Measurements from ENCODE around the gene THPO. TPM values are rescaled to one million over a fixed set of nuclear protein-coding genes. Genes with fewer than 3 reads are reported as not detected.
A peak's percentile ranks its signal among the peaks of the same experiment; 100 is the strongest.

The THPO gene
- total and polyA plus RNA-seq, 9 of the 15 experiments (the other 6 are each of a cell fraction or from before 2014, with no cell fraction given), result 0.11 to 1.1 (median 0.35) TPM; not detected in 1

DNA sequence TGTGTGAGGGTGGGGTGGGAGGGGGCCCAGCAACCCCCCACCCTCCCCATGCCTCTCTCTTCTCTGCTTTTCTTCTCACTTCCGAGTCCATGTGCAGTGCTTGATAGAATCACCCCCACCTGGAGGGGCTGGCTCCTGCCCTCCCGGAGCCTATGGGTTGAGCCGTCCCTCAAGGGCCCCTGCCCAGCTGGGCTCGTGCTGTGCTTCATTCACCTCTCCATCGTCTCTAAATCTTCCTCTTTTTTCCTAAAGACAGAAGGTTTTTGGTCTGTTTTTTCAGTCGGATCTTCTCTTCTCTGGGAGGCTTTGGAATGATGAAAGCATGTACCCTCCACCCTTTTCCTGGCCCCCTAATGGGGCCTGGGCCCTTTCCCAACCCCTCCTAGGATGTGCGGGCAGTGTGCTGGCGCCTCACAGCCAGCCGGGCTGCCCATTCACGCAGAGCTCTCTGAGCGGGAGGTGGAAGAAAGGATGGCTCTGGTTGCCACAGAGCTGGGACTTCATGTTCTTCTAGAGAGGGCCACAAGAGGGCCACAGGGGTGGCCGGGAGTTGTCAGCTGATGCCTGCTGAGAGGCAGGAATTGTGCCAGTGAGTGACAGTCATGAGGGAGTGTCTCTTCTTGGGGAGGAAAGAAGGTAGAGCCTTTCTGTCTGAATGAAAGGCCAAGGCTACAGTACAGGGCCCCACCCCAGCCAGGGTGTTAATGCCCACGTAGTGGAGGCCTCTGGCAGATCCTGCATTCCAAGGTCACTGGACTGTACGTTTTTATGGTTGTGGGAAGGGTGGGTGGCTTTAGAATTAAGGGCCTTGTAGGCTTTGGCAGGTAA lies 32.5 kb downstream of the THPO start (continued):
- TF ChIP-seq, protein P1, sequence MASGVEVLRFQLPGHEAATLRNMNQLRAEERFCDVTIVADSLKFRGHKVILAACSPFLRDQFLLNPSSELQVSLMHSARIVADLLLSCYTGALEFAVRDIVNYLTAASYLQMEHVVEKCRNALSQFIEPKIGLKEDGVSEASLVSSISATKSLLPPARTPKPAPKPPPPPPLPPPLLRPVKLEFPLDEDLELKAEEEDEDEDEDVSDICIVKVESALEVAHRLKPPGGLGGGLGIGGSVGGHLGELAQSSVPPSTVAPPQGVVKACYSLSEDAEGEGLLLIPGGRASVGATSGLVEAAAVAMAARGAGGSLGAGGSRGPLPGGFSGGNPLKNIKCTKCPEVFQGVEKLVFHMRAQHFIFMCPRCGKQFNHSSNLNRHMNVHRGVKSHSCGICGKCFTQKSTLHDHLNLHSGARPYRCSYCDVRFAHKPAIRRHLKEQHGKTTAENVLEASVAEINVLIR (CRISPR knock-in tag; IDR thresholded peaks at IDR 0.05), result no peak
- TF ChIP-seq RUNX1 (IDR thresholded peaks at IDR 0.05; ENCODE audit: low read depth) (no peak), RAD21 (CRISPR knock-in tag; conservative IDR thresholded peaks at IDR 0.05 in 1 of 2, IDR thresholded peaks at IDR 0.05 in 1 of 2) (peak; percentile 14 to 54; a peak in 2 of 4 replicates), NFIC (IDR thresholded peaks at IDR 0.05) (peak; percentile 43; the same call in 1 of the 2 replicates), ZNF3 (CRISPR knock-in tag; IDR thresholded peaks at IDR 0.05) (no peak), NR2F6 (CRISPR knock-in tag; IDR thresholded peaks at IDR 0.05) (no peak), NRF1 (conservative IDR thresholded peaks at IDR 0.05 in 1 of 2, IDR thresholded peaks at IDR 0.05 in 1 of 2) (no peak; a peak in 1 of 4 replicates), NCOR1 (IDR thresholded peaks at IDR 0.05) (no peak), ILF3 (IDR thresholded peaks at IDR 0.05; ENCODE audit: borderline replicate concordance) (no peak)
- TF ChIP-seq, protein P2, sequence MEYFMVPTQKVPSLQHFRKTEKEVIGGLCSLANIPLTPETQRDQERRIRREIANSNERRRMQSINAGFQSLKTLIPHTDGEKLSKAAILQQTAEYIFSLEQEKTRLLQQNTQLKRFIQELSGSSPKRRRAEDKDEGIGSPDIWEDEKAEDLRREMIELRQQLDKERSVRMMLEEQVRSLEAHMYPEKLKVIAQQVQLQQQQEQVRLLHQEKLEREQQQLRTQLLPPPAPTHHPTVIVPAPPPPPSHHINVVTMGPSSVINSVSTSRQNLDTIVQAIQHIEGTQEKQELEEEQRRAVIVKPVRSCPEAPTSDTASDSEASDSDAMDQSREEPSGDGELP (CRISPR knock-in tag; IDR thresholded peaks at IDR 0.05; ENCODE audit: borderline replicate concordance), result peak; percentile 99
- TF ChIP-seq, protein P3, sequence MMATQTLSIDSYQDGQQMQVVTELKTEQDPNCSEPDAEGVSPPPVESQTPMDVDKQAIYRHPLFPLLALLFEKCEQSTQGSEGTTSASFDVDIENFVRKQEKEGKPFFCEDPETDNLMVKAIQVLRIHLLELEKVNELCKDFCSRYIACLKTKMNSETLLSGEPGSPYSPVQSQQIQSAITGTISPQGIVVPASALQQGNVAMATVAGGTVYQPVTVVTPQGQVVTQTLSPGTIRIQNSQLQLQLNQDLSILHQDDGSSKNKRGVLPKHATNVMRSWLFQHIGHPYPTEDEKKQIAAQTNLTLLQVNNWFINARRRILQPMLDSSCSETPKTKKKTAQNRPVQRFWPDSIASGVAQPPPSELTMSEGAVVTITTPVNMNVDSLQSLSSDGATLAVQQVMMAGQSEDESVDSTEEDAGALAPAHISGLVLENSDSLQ (IDR thresholded peaks at IDR 0.05), result peak; percentile 97
- TF ChIP-seq, protein P4, sequence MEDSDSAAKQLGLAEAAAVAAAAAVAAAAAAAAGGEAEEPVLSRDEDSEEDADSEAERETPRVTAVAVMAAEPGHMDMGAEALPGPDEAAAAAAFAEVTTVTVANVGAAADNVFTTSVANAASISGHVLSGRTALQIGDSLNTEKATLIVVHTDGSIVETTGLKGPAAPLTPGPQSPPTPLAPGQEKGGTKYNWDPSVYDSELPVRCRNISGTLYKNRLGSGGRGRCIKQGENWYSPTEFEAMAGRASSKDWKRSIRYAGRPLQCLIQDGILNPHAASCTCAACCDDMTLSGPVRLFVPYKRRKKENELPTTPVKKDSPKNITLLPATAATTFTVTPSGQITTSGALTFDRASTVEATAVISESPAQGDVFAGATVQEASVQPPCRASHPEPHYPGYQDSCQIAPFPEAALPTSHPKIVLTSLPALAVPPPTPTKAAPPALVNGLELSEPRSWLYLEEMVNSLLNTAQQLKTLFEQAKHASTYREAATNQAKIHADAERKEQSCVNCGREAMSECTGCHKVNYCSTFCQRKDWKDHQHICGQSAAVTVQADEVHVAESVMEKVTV (CRISPR knock-in tag; IDR thresholded peaks at IDR 0.05), result no peak
- TF ChIP-seq, protein P5, sequence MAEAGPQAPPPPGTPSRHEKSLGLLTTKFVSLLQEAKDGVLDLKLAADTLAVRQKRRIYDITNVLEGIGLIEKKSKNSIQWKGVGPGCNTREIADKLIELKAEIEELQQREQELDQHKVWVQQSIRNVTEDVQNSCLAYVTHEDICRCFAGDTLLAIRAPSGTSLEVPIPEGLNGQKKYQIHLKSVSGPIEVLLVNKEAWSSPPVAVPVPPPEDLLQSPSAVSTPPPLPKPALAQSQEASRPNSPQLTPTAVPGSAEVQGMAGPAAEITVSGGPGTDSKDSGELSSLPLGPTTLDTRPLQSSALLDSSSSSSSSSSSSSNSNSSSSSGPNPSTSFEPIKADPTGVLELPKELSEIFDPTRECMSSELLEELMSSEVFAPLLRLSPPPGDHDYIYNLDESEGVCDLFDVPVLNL (CRISPR knock-in tag; IDR thresholded peaks at IDR 0.05; ENCODE audit: low read depth), result no peak
- TF ChIP-seq, protein P6, sequence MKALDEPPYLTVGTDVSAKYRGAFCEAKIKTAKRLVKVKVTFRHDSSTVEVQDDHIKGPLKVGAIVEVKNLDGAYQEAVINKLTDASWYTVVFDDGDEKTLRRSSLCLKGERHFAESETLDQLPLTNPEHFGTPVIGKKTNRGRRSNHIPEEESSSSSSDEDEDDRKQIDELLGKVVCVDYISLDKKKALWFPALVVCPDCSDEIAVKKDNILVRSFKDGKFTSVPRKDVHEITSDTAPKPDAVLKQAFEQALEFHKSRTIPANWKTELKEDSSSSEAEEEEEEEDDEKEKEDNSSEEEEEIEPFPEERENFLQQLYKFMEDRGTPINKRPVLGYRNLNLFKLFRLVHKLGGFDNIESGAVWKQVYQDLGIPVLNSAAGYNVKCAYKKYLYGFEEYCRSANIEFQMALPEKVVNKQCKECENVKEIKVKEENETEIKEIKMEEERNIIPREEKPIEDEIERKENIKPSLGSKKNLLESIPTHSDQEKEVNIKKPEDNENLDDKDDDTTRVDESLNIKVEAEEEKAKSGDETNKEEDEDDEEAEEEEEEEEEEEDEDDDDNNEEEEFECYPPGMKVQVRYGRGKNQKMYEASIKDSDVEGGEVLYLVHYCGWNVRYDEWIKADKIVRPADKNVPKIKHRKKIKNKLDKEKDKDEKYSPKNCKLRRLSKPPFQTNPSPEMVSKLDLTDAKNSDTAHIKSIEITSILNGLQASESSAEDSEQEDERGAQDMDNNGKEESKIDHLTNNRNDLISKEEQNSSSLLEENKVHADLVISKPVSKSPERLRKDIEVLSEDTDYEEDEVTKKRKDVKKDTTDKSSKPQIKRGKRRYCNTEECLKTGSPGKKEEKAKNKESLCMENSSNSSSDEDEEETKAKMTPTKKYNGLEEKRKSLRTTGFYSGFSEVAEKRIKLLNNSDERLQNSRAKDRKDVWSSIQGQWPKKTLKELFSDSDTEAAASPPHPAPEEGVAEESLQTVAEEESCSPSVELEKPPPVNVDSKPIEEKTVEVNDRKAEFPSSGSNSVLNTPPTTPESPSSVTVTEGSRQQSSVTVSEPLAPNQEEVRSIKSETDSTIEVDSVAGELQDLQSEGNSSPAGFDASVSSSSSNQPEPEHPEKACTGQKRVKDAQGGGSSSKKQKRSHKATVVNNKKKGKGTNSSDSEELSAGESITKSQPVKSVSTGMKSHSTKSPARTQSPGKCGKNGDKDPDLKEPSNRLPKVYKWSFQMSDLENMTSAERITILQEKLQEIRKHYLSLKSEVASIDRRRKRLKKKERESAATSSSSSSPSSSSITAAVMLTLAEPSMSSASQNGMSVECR (CRISPR knock-in tag; IDR thresholded peaks at IDR 0.05), result no peak

Measured in K562 (cell line).